Measurements from ENCODE around the gene IRAK1.

DNA sequence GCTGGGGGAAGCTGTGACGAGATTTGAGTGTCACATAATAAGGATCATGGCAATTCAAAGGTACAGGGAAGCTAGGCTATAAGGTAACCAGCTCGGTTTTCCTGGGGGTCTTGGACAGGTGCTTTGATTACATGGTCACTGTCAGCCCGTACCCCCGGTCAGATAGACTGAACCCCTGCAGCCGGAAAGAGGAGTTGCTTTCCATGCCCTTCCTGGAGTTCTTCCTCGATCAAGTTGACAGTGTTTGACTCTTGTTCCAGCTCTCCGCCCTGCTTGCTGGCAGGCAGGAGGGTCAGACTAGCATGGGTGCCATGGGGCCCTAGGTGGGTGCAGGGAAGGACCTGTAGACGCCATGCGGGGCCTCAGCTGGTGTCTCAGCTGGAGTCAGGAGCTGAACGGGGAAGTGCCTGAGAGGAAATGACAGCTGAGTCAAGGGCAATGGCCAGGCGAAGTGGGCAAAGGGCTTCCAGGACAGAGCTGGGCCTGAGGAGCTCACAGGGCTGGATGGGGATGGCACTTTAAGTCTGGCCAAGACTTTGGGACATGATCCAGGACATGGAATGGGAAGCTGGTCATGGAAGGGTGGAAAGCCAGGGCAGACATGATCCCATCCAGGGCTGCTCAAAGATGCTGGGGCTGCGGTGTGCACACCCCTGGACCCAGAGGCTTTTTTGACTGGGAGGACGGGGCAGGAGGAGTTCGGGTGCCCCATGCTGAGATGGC is 45.5 kb downstream of the IRAK1 start:
- TF ChIP-seq HDAC6 (IDR thresholded peaks at IDR 0.05; ENCODE audit: low read depth, low read length) = no peak
- no peak for TF ChIP-seq TCF12 (IDR thresholded peaks at IDR 0.05; ENCODE audit: low read depth, low read length)
- TF ChIP-seq RXRA (IDR thresholded peaks at IDR 0.05; ENCODE audit: insufficient read depth, low read depth, low read length) = no peak
- TF ChIP-seq, protein P1, sequence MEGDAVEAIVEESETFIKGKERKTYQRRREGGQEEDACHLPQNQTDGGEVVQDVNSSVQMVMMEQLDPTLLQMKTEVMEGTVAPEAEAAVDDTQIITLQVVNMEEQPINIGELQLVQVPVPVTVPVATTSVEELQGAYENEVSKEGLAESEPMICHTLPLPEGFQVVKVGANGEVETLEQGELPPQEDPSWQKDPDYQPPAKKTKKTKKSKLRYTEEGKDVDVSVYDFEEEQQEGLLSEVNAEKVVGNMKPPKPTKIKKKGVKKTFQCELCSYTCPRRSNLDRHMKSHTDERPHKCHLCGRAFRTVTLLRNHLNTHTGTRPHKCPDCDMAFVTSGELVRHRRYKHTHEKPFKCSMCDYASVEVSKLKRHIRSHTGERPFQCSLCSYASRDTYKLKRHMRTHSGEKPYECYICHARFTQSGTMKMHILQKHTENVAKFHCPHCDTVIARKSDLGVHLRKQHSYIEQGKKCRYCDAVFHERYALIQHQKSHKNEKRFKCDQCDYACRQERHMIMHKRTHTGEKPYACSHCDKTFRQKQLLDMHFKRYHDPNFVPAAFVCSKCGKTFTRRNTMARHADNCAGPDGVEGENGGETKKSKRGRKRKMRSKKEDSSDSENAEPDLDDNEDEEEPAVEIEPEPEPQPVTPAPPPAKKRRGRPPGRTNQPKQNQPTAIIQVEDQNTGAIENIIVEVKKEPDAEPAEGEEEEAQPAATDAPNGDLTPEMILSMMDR (IDR thresholded peaks at IDR 0.05; ENCODE audit: control extremely low read depth in 1 of 3, insufficient read depth in 1 of 3, low read depth in 1 of 3, low read length in 3 of 3) = no peak
- TF ChIP-seq POLR2AphosphoS5 (IDR thresholded peaks at IDR 0.05; ENCODE audit: low read depth, low read length) = no peak
- TF ChIP-seq JUND (IDR thresholded peaks at IDR 0.05; ENCODE audit: low read length) = no peak
- TF ChIP-seq EP300 (IDR thresholded peaks at IDR 0.05; ENCODE audit: borderline replicate concordance in 1 of 2, low read depth in 2 of 2, low read length in 2 of 2) = no peak
- TF ChIP-seq SRF (IDR thresholded peaks at IDR 0.05; ENCODE audit: low read depth, low read length) = no peak
- no peak for TF ChIP-seq SIN3A (conservative IDR thresholded peaks at IDR 0.05 in 1 of 2, IDR thresholded peaks at IDR 0.05 in 1 of 2; ENCODE audit: low read depth in 1 of 2, low read length in 2 of 2)
- no peak for TF ChIP-seq GABPA (IDR thresholded peaks at IDR 0.05; ENCODE audit: borderline replicate concordance, insufficient read depth, low read length)
